Subcutaneous adipose tissue (tissue), 4 donors: ENCODE results near the gene HPD. TPM values are rescaled to one million over a fixed set of nuclear protein-coding genes. Genes with fewer than 3 reads are reported as not detected.

ENCODE experiments used
- total RNA-seq, 4 donors: library from RNA; depleted of rRNA; stranded (reverse); fragments of >200 nt; gene quantifications; one replicate each; pipeline ENCODE4 v1.1.0, GENCODE V29; 2016
- TF ChIP-seq, protein P1 (sequence below): fragments of 450-650 bp; IDR thresholded peaks from one replicate; pipeline ENCODE4 v1.5.1; 2016; ENCODE audit warnings: low read depth, mild to moderate bottlenecking, control low read depth, antibody characterized with exemption, moderate library complexity

HPD gene
- total RNA-seq, 4 donors from 2014 or later, result 0.34 to 0.94 (median 0.74) TPM

DNA sequence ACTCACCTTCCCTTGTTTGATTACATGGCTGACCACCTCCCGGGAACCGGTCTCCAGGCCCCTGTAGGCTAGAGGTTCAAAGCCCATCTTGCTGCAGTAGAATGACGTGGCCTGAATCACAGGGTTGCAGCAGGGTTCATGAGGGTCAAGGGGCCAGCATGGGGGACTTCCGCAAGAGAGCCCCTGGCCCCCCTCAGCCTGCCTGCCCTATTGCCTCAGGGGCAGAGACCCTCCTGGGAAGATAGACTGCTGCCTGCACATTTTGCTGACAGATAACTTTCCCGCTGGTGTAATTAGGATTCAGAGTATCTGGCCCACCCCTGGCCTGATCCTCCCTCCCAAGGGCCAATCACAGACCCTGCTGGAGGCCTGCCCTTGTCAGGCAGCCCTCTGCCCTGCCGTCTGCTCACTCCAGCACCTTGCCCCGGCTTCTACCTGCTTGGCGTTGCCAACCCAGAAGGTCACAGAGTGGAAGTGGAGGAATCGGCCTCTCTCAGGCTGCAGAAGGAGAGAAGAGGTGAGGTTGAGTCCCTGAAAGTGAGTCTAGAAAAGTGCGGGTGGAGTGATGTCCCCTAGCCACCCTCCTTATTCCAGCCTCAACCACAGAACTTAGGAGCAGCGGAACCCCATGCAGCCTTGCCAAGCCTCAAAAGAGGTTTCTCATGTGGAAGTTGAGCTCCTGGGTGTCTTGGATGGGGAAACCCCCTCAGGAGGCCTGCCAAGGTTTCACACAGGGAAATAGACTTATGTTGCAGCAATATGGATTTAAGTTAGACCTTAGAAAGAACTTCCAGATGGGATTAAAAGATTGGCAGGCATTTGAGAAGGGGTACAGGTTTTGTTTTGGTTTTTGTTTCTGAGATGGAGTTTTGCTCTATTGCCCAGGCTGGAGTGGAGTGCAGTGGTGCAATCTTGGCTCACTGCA is 1.1 kb downstream of the HPD start:
- TF ChIP-seq, protein P1, sequence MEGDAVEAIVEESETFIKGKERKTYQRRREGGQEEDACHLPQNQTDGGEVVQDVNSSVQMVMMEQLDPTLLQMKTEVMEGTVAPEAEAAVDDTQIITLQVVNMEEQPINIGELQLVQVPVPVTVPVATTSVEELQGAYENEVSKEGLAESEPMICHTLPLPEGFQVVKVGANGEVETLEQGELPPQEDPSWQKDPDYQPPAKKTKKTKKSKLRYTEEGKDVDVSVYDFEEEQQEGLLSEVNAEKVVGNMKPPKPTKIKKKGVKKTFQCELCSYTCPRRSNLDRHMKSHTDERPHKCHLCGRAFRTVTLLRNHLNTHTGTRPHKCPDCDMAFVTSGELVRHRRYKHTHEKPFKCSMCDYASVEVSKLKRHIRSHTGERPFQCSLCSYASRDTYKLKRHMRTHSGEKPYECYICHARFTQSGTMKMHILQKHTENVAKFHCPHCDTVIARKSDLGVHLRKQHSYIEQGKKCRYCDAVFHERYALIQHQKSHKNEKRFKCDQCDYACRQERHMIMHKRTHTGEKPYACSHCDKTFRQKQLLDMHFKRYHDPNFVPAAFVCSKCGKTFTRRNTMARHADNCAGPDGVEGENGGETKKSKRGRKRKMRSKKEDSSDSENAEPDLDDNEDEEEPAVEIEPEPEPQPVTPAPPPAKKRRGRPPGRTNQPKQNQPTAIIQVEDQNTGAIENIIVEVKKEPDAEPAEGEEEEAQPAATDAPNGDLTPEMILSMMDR, result no peak

DNA sequence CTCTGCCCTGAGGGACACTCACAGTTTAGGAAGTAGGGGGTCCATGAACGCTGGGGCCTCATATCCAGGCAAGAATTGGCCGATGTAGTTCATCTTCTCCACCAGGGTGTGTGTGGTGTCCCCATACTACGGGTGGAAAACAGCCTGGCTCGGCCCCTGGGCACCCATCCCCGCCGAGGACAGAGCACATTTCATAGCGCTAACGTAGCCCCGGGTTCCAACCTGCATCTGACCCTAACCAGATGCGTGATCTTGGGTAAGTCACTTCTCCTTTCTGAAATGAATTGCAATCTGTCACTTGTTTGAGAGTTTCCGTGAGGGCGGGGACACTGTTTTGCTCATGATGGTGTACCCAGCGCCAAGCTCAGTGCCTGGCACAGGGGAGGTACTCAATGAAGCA is 9.0 kb downstream of the HPD start:
- TF ChIP-seq, protein P1, result no peak

- TF ChIP-seq, protein P1, result no peak
Measured at GRCh38 chr12:121849211-121849610, 9.4 kb downstream of the HPD start.

DNA sequence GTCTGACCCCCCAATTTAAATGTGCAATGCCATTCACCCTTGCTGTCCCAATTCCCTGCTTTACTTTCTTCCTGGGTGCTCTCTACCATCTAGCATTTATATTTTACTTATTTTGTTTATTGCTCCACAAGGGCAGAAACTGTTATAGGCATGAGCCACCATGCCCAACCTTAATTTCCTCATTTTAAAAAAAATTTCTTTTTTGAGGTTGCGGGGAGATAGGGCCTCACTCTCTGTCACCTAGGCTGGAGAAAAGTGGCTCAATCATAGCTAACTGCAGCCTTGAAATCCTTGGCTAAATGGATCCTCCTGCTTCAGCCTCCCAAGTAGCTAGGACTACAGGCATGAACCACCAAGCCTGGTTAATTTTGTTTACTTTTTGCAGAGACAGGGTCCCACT is 13.0 kb downstream of the HPD start:
- TF ChIP-seq, protein P1, result no peak

GRCh38 chr12:121843236-121843982 is 15.2 kb downstream of the HPD start:
- TF ChIP-seq, protein P1, result no peak

- TF ChIP-seq, protein P1, result no peak
Measured at GRCh38 chr12:121839993-121840761, 18.5 kb downstream of the HPD start.
